Immature natural killer cell (primary cell): ENCODE results near the gene LPCAT2. TPM values are rescaled to one million over a fixed set of nuclear protein-coding genes. Genes with fewer than 3 reads are reported as not detected.
"Not testable (repeated sequence)": the region's sequence is repeated elsewhere in the genome, so short reads cannot be mapped to it uniquely, and the experiment has no call there.

ENCODE experiments used
- DNase-seq, 3 donors: peaks; one replicate each; pipeline ENCODE4 v3.0.0; 2022; ENCODE audit warnings: mixed read lengths in 1 of 3
- H3K27ac Mint-ChIP-seq, 6 donors: one replicate each; pipeline ENCODE4 v1.8.0; 2020; ENCODE audit warnings: mixed read lengths in 6 of 6, mild to moderate bottlenecking in 5 of 6, inconsistent platforms in 4 of 6, moderate library complexity in 3 of 6
- H3K27me3 Mint-ChIP-seq, 3 donors: one replicate each; pipeline ENCODE4 v1.8.0; 2020 to 2021; ENCODE audit warnings: low read depth in 3 of 3, mild to moderate bottlenecking in 3 of 3, mixed read lengths in 3 of 3, moderate library complexity in 3 of 3, inconsistent platforms in 1 of 3
- H3K36me3 Mint-ChIP-seq, 3 donors: one replicate each; pipeline ENCODE4 v1.8.0; 2020; ENCODE audit warnings: mixed read lengths in 3 of 3, inconsistent platforms in 2 of 3, mild to moderate bottlenecking in 2 of 3
- H3K4me1 Mint-ChIP-seq, 2 donors: one replicate each; pipeline ENCODE4 v1.8.0; 2020; ENCODE audit warnings: inconsistent platforms in 2 of 2, mild to moderate bottlenecking in 2 of 2, mixed read lengths in 2 of 2, moderate library complexity in 1 of 2
- H3K4me3 Mint-ChIP-seq, 5 donors: one replicate each; pipeline ENCODE4 v1.8.0; 2020; ENCODE audit warnings: mild to moderate bottlenecking in 5 of 5, mixed read lengths in 5 of 5, inconsistent platforms in 3 of 5, moderate library complexity in 3 of 5
- H3K9me3 Mint-ChIP-seq, 6 donors: one replicate each; pipeline ENCODE4 v1.8.0; 2020; ENCODE audit warnings: mild to moderate bottlenecking in 6 of 6, mixed read lengths in 6 of 6, inconsistent platforms in 4 of 6, moderate library complexity in 3 of 6
- polyA plus RNA-seq, 3 donors: library from polyadenylated mRNA; unstranded; fragments of 300-500 nt; fragmentation: Illumina TruSeq; gene quantifications; one replicate each; pipeline ENCODE4 v1.2.3, GENCODE V29; 2021

Gene LPCAT2
- polyA plus RNA-seq, 3 donors from 2014 or later: 0.72 to 3.3 (median 2.6) TPM

- no peaks in the 10 kb centered on the region for H3K36me3 Mint-ChIP-seq
- peaks cover 0 to 2% (median 0%) of the 10 kb centered on the region in 3 donors for H3K27me3 Mint-ChIP-seq
- no peak for DNase-seq
- H3K4me1 Mint-ChIP-seq: no peaks in the 10 kb centered on the region
- H3K27ac Mint-ChIP-seq: no peak overlapping the region
- no peak overlapping the region for H3K4me3 Mint-ChIP-seq
- H3K9me3 Mint-ChIP-seq: no peaks in the 10 kb centered on the region
Measured at GRCh38 chr16:55585631-55586030, 76.8 kb downstream of the LPCAT2 start.

GRCh38 chr16:55588799-55589198 is 79.9 kb downstream of the LPCAT2 start:
- H3K9me3 Mint-ChIP-seq: peaks cover 0 to 1% (median 0%) of the 10 kb centered on the region in 6 donors
- peaks cover 0 to 4% (median 0%) of the 10 kb centered on the region in 3 donors for H3K27me3 Mint-ChIP-seq
- H3K27ac Mint-ChIP-seq: no peak overlapping the region
- no peak overlapping the region for H3K4me3 Mint-ChIP-seq
- H3K36me3 Mint-ChIP-seq: no peaks in the 10 kb centered on the region
- no peak for DNase-seq
- H3K4me1 Mint-ChIP-seq: no peaks in the 10 kb centered on the region

- Mint-ChIP-seq H3K27ac (no peak overlapping the region), H3K36me3 (no peaks in the 10 kb centered on the region), H3K27me3 (peaks cover 0 to 4% (median 3%) of the 10 kb centered on the region in 3 donors), H3K4me3 (no peak overlapping the region), H3K9me3 (peaks cover 0 to 1% (median 0%) of the 10 kb centered on the region in 6 donors), H3K4me1 (no peaks in the 10 kb centered on the region)
- DNase-seq: no peak
Measured at GRCh38 chr16:55592306-55592705, 83.4 kb downstream of the LPCAT2 start.

GRCh38 chr16:55597928-55598327 is 89.1 kb downstream of the LPCAT2 start:
- H3K9me3 Mint-ChIP-seq: peaks cover 0 to 1% (median 0%) of the 10 kb centered on the region in 6 donors
- no peak overlapping the region for H3K4me3 Mint-ChIP-seq
- no peaks in the 10 kb centered on the region for H3K4me1 Mint-ChIP-seq
- DNase-seq: no peak
- H3K27me3 Mint-ChIP-seq: peaks cover 0 to 3% (median 2%) of the 10 kb centered on the region in 3 donors
- H3K36me3 Mint-ChIP-seq: no peaks in the 10 kb centered on the region
- H3K27ac Mint-ChIP-seq: no peak overlapping the region

- Mint-ChIP-seq H3K9me3 (peaks cover 0 to 1% (median 0%) of the 10 kb centered on the region in 6 donors), H3K4me1 (no peaks in the 10 kb centered on the region), H3K36me3 (no peaks in the 10 kb centered on the region), H3K4me3 (no peak overlapping the region), H3K27me3 (peaks cover 0 to 5% (median 4%) of the 10 kb centered on the region in 3 donors), H3K27ac (no peak overlapping the region)
- no peak for DNase-seq
Measured at GRCh38 chr16:55605754-55606336, 97.0 kb downstream of the LPCAT2 start.

GRCh38 chr16:55613613-55614335 is 104.9 kb downstream of the LPCAT2 start:
- no peak for DNase-seq
- no peak overlapping the region for H3K4me3 Mint-ChIP-seq
- H3K36me3 Mint-ChIP-seq: peaks cover 0 to 5% (median 0%) of the 10 kb centered on the region in 3 donors
- H3K27me3 Mint-ChIP-seq: peaks cover 4 to 5% (median 4%) of the 10 kb centered on the region in 3 donors
- H3K4me1 Mint-ChIP-seq: no peaks in the 10 kb centered on the region
- H3K27ac Mint-ChIP-seq: no peak overlapping the region
- peaks cover 0 to 9% (median 0%) of the 10 kb centered on the region in 6 donors for H3K9me3 Mint-ChIP-seq

GRCh38 chr16:55615071-55615470 is 106.2 kb downstream of the LPCAT2 start:
- Mint-ChIP-seq H3K27ac (no peak overlapping the region), H3K27me3 (peaks cover 4 to 5% (median 4%) of the 10 kb centered on the region in 3 donors), H3K36me3 (peaks cover 0 to 5% (median 0%) of the 10 kb centered on the region in 3 donors), H3K4me3 (no peak overlapping the region), H3K4me1 (no peaks in the 10 kb centered on the region), H3K9me3 (peaks cover 0 to 9% (median 0%) of the 10 kb centered on the region in 6 donors)
- DNase-seq: no peak

- not testable (repeated sequence) for H3K27me3 Mint-ChIP-seq, H3K4me1 Mint-ChIP-seq, H3K4me3 Mint-ChIP-seq, H3K27ac Mint-ChIP-seq, H3K36me3 Mint-ChIP-seq, DNase-seq
- peaks cover 0 to 12% (median 0%) of the 10 kb centered on the region in 6 donors for H3K9me3 Mint-ChIP-seq
Measured at GRCh38 chr16:55615670-55616069, 106.8 kb downstream of the LPCAT2 start.

GRCh38 chr16:55621771-55622170 is 112.9 kb downstream of the LPCAT2 start:
- Mint-ChIP-seq H3K4me1 (no peaks in the 10 kb centered on the region), H3K4me3 (no peak overlapping the region), H3K27me3 (peaks cover 0 to 8% (median 4%) of the 10 kb centered on the region in 3 donors), H3K36me3 (peaks cover 0 to 2% (median 0%) of the 10 kb centered on the region in 3 donors), H3K27ac (no peak overlapping the region), H3K9me3 (peaks cover 0 to 5% (median 0%) of the 10 kb centered on the region in 6 donors)
- DNase-seq: no peak

GRCh38 chr16:55622272-55622671 is 113.4 kb downstream of the LPCAT2 start:
- Mint-ChIP-seq H3K27ac (no peak overlapping the region), H3K36me3 (no peaks in the 10 kb centered on the region), H3K27me3 (peaks cover 2 to 7% (median 4%) of the 10 kb centered on the region in 3 donors), H3K4me3 (no peak overlapping the region), H3K9me3 (peaks cover 0 to 3% (median 0%) of the 10 kb centered on the region in 6 donors), H3K4me1 (no peaks in the 10 kb centered on the region)
- no peak for DNase-seq

- H3K9me3 Mint-ChIP-seq: peaks cover 0 to 3% (median 0%) of the 10 kb centered on the region in 6 donors
- H3K36me3 Mint-ChIP-seq: no peaks in the 10 kb centered on the region
- no peak overlapping the region for H3K27ac Mint-ChIP-seq
- no peaks in the 10 kb centered on the region for H3K4me1 Mint-ChIP-seq
- H3K27me3 Mint-ChIP-seq: peaks cover 2 to 4% (median 4%) of the 10 kb centered on the region in 3 donors
- H3K4me3 Mint-ChIP-seq: no peak overlapping the region
- no peak for DNase-seq
Measured at GRCh38 chr16:55622930-55623561, 114.2 kb downstream of the LPCAT2 start.

- no peak for DNase-seq
- peaks cover 2 to 4% (median 4%) of the 10 kb centered on the region in 3 donors for H3K27me3 Mint-ChIP-seq
- H3K4me3 Mint-ChIP-seq: no peak overlapping the region
- peaks cover 0 to 3% (median 0%) of the 10 kb centered on the region in 6 donors for H3K9me3 Mint-ChIP-seq
- H3K4me1 Mint-ChIP-seq: no peaks in the 10 kb centered on the region
- no peaks in the 10 kb centered on the region for H3K36me3 Mint-ChIP-seq
- H3K27ac Mint-ChIP-seq: no peak overlapping the region
Measured at GRCh38 chr16:55623640-55624039, 114.8 kb downstream of the LPCAT2 start.

GRCh38 chr16:55624696-55625095 is 115.8 kb downstream of the LPCAT2 start:
- H3K27me3 Mint-ChIP-seq: peaks cover 2 to 4% (median 4%) of the 10 kb centered on the region in 3 donors
- no peak overlapping the region for H3K4me3 Mint-ChIP-seq
- no peak overlapping the region for H3K27ac Mint-ChIP-seq
- no peaks in the 10 kb centered on the region for H3K36me3 Mint-ChIP-seq
- no peaks in the 10 kb centered on the region for H3K4me1 Mint-ChIP-seq
- DNase-seq: no peak
- H3K9me3 Mint-ChIP-seq: peaks cover 0 to 8% (median 0%) of the 10 kb centered on the region in 6 donors

- no peak for DNase-seq
- no peak overlapping the region for H3K27ac Mint-ChIP-seq
- no peaks in the 10 kb centered on the region for H3K4me1 Mint-ChIP-seq
- H3K9me3 Mint-ChIP-seq: peaks cover 0 to 5% (median 0%) of the 10 kb centered on the region in 6 donors
- no peaks in the 10 kb centered on the region for H3K36me3 Mint-ChIP-seq
- no peak overlapping the region for H3K4me3 Mint-ChIP-seq
- H3K27me3 Mint-ChIP-seq: peaks cover 3 to 5% (median 4%) of the 10 kb centered on the region in 3 donors
Measured at GRCh38 chr16:55625843-55626242, 117.0 kb downstream of the LPCAT2 start.
